OCI-LY7 (cell line): ENCODE measurements around the gene GSK3B.

Experiments
- EZH2phosphoT487 ChIP-seq: fragments of 200-600 bp; sonication (generic); IDR thresholded peaks from 2 replicates; pipeline ENCODE4 v1.6.1; 2018; ENCODE audit warnings: low read depth, borderline replicate concordance, mild to moderate bottlenecking, mixed run types, antibody characterized with exemption, low read length, moderate library complexity, mixed read lengths
- TF ChIP-seq, protein P1 (sequence below): fragments of 200-600 bp; sonication (generic); conservative IDR thresholded peaks from 2 replicates; pipeline ENCODE4 v1.5.1; 2014; ENCODE audit warnings: mild to moderate bottlenecking, antibody characterized with exemption, low read length, moderate library complexity, mixed read lengths

DNA sequence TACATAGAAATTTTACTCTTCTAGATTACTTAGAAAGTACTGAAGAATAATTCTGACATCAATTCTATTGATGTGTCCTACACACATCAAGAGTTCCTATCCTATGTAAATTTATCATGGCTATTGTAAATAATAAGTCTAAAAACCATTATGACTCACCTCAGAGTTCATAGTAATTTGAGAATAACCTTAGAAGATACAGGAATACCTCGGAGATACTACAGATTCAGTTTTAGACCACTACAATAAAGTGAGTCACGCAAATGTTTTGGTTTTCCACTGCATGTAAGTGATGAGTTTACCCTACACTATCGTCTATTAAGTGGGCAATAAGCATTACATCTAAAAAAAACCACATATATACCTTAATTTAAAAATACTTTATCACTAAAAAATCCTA is 237.6 kb downstream of the GSK3B start:
- no peak for TF ChIP-seq EZH2phosphoT487
- TF ChIP-seq, protein P1, sequence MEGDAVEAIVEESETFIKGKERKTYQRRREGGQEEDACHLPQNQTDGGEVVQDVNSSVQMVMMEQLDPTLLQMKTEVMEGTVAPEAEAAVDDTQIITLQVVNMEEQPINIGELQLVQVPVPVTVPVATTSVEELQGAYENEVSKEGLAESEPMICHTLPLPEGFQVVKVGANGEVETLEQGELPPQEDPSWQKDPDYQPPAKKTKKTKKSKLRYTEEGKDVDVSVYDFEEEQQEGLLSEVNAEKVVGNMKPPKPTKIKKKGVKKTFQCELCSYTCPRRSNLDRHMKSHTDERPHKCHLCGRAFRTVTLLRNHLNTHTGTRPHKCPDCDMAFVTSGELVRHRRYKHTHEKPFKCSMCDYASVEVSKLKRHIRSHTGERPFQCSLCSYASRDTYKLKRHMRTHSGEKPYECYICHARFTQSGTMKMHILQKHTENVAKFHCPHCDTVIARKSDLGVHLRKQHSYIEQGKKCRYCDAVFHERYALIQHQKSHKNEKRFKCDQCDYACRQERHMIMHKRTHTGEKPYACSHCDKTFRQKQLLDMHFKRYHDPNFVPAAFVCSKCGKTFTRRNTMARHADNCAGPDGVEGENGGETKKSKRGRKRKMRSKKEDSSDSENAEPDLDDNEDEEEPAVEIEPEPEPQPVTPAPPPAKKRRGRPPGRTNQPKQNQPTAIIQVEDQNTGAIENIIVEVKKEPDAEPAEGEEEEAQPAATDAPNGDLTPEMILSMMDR: no peak
